Measurements from ENCODE around the gene NUAK2.
A peak's percentile ranks its signal among the peaks of the same experiment; 100 is the strongest.

NUAK2 gene

DNA sequence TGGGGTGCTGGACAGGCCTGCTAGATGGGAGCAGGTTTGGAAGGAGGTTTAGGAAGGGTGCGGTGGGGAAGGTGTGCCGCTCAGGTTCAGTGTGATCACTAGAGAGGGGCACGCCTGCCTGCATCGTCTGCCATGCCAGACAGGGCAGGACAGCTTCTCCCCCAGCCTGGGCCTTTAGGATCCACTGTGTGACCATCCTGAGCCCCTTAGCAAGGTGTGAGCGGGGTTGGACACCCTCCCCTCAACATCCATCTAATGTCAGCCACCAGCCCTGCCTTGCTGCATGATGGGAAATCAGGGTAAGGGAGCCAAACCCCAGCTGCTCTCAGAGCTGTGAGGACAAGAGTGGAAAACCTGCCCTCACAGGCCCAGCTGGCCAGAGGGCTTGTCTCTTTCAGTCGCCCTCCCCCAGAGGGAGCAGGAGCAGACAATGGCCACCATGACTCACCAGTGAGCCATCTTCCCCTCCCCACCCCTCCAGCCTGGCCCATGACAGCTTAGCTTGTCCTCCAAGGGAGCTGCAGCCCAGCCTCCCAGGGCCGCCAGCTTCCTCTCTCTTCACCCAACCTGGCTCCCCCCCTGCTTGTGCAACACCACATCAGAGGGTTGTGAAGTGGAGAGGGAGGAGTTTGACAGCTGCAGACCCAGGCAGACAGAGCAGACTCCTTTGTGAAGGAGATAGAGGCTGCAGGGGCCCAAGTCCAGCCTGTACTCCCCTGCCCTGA is 37.0 kb downstream of the NUAK2 start:
- no peaks in the 10 kb centered on the region for H3K4me1 ChIP-seq (ENCODE audit: control insufficient read depth, insufficient read depth, low read length)
- H3K27ac ChIP-seq (ENCODE audit: extremely low read depth, low read depth, low read length) = no peak overlapping the region
- no peak overlapping the region for H3K4me3 ChIP-seq (ENCODE audit: low read depth, low read length)
- H3K36me3 ChIP-seq (ENCODE audit: control insufficient read depth in 2 of 2, insufficient read depth in 1 of 2, low read length in 2 of 2) = no peaks in the 10 kb centered on the region
- ChIA-PET CTCF (interaction anchor here (0.6 to 4.7 kb wide), 9 partner anchors 10 to 239 kb away, joined by 3 to 39 read pairs (median 7); no protein-coding TSS in a partner anchor), POLR2A (interaction anchor here (0.7 to 2.3 kb wide), 8 partner anchors 11 to 37 kb away, joined by 3 to 23 read pairs (median 5); partner anchors contain the start of gene NUAK2)
- H3K9me3 ChIP-seq (ENCODE audit: control insufficient read depth, insufficient read depth, low read depth, low read length) = no peaks in the 10 kb centered on the region
- TF ChIP-seq ZNF248 (tag by site-specific recombination; IDR thresholded peaks at IDR 0.05) (no peak), ZBTB7A (tag by site-specific recombination; IDR thresholded peaks at IDR 0.05; ENCODE audit: low read depth) (no peak), ZBTB17 (tag by site-specific recombination; IDR thresholded peaks at IDR 0.05) (peak; percentile 33; the same call in 1 of the 2 replicates), ZNF184 (tag by site-specific recombination; IDR thresholded peaks at IDR 0.05) (0 out of 2 replicates have a peak, but pooled peaks have one; percentile 31), ZNF670 (tag by site-specific recombination; IDR thresholded peaks at IDR 0.05; ENCODE audit: low read depth) (no peak), HOXC10 (CRISPR knock-in tag; IDR thresholded peaks at IDR 0.05) (no peak), HOXA7 (CRISPR knock-in tag; IDR thresholded peaks at IDR 0.05; ENCODE audit: borderline replicate concordance) (no peak), ZNF354C (tag by site-specific recombination; IDR thresholded peaks at IDR 0.05; ENCODE audit: borderline replicate concordance, low read depth) (no peak), ZNF138 (tag by site-specific recombination; IDR thresholded peaks at IDR 0.05; ENCODE audit: borderline replicate concordance) (no peak), ZNF610 (tag by site-specific recombination; IDR thresholded peaks at IDR 0.05; ENCODE audit: borderline replicate concordance) (no peak), ZNF202 (tag by site-specific recombination; IDR thresholded peaks at IDR 0.05; ENCODE audit: borderline replicate concordance) (no peak), ZNF707 (tag by site-specific recombination; IDR thresholded peaks at IDR 0.05) (no peak), ZNF654 (tag by site-specific recombination; IDR thresholded peaks at IDR 0.05; ENCODE audit: low read depth) (no peak), MYNN (tag by site-specific recombination; IDR thresholded peaks at IDR 0.05; ENCODE audit: borderline replicate concordance) (no peak), TRIM28 (IDR thresholded peaks at IDR 0.05; ENCODE audit: borderline replicate concordance, low read length) (no peak), ZNF530 (tag by site-specific recombination; IDR thresholded peaks at IDR 0.05; ENCODE audit: low read depth) (no peak), ZNF404 (tag by site-specific recombination; IDR thresholded peaks at IDR 0.05) (no peak), ZSCAN30 (tag by site-specific recombination; IDR thresholded peaks at IDR 0.05) (no peak), TCF7L2 (IDR thresholded peaks at IDR 0.05; ENCODE audit: borderline replicate concordance, low read depth, low read length) (no peak), ZNF600 (tag by site-specific recombination; IDR thresholded peaks at IDR 0.05) (peak; percentile 81)
- TF ChIP-seq, protein P1, sequence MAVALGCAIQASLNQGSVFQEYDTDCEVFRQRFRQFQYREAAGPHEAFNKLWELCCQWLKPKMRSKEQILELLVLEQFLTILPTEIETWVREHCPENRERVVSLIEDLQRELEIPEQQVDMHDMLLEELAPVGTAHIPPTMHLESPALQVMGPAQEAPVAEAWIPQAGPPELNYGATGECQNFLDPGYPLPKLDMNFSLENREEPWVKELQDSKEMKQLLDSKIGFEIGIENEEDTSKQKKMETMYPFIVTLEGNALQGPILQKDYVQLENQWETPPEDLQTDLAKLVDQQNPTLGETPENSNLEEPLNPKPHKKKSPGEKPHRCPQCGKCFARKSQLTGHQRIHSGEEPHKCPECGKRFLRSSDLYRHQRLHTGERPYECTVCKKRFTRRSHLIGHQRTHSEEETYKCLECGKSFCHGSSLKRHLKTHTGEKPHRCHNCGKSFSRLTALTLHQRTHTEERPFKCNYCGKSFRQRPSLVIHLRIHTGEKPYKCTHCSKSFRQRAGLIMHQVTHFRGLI (tag by site-specific recombination; IDR thresholded peaks at IDR 0.05) = no peak
- TF ChIP-seq, protein P2, sequence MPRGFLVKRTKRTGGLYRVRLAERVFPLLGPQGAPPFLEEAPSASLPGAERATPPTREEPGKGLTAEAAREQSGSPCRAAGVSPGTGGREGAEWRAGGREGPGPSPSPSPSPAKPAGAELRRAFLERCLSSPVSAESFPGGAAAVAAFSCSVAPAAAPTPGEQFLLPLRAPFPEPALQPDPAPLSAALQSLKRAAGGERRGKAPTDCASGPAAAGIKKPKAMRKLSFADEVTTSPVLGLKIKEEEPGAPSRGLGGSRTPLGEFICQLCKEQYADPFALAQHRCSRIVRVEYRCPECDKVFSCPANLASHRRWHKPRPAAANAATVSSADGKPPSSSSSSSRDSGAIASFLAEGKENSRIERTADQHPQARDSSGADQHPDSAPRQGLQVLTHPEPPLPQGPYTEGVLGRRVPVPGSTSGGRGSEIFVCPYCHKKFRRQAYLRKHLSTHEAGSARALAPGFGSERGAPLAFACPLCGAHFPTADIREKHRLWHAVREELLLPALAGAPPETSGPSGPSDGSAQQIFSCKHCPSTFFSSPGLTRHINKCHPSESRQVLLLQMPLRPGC (tag by site-specific recombination; IDR thresholded peaks at IDR 0.05) = no peak
- TF ChIP-seq, protein P3, sequence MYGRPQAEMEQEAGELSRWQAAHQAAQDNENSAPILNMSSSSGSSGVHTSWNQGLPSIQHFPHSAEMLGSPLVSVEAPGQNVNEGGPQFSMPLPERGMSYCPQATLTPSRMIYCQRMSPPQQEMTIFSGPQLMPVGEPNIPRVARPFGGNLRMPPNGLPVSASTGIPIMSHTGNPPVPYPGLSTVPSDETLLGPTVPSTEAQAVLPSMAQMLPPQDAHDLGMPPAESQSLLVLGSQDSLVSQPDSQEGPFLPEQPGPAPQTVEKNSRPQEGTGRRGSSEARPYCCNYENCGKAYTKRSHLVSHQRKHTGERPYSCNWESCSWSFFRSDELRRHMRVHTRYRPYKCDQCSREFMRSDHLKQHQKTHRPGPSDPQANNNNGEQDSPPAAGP (tag by site-specific recombination; IDR thresholded peaks at IDR 0.05) = peak; percentile 82; the same call in 1 of the 2 replicates
- TF ChIP-seq, protein P4, sequence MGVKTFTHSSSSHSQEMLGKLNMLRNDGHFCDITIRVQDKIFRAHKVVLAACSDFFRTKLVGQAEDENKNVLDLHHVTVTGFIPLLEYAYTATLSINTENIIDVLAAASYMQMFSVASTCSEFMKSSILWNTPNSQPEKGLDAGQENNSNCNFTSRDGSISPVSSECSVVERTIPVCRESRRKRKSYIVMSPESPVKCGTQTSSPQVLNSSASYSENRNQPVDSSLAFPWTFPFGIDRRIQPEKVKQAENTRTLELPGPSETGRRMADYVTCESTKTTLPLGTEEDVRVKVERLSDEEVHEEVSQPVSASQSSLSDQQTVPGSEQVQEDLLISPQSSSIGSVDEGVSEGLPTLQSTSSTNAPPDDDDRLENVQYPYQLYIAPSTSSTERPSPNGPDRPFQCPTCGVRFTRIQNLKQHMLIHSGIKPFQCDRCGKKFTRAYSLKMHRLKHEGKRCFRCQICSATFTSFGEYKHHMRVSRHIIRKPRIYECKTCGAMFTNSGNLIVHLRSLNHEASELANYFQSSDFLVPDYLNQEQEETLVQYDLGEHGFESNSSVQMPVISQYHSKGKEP (tag by site-specific recombination; IDR thresholded peaks at IDR 0.05) = no peak
- TF ChIP-seq, protein P5, sequence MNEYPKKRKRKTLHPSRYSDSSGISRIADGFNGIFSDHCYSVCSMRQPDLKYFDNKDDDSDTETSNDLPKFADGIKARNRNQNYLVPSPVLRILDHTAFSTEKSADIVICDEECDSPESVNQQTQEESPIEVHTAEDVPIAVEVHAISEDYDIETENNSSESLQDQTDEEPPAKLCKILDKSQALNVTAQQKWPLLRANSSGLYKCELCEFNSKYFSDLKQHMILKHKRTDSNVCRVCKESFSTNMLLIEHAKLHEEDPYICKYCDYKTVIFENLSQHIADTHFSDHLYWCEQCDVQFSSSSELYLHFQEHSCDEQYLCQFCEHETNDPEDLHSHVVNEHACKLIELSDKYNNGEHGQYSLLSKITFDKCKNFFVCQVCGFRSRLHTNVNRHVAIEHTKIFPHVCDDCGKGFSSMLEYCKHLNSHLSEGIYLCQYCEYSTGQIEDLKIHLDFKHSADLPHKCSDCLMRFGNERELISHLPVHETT (tag by site-specific recombination; IDR thresholded peaks at IDR 0.05) = no peak
- TF ChIP-seq, protein P6, sequence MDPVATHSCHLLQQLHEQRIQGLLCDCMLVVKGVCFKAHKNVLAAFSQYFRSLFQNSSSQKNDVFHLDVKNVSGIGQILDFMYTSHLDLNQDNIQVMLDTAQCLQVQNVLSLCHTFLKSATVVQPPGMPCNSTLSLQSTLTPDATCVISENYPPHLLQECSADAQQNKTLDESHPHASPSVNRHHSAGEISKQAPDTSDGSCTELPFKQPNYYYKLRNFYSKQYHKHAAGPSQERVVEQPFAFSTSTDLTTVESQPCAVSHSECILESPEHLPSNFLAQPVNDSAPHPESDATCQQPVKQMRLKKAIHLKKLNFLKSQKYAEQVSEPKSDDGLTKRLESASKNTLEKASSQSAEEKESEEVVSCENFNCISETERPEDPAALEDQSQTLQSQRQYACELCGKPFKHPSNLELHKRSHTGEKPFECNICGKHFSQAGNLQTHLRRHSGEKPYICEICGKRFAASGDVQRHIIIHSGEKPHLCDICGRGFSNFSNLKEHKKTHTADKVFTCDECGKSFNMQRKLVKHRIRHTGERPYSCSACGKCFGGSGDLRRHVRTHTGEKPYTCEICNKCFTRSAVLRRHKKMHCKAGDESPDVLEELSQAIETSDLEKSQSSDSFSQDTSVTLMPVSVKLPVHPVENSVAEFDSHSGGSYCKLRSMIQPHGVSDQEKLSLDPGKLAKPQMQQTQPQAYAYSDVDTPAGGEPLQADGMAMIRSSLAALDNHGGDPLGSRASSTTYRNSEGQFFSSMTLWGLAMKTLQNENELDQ (tag by site-specific recombination; IDR thresholded peaks at IDR 0.05; ENCODE audit: low read depth) = no peak
